K562 (cell line): ENCODE data around the gene SLC22A23. TPM values are rescaled to one million over a fixed set of nuclear protein-coding genes. Genes with fewer than 3 reads are reported as not detected.

ENCODE experiments used
- ATAC-seq: fragments of 200-7000 bp; cut with Tn5 transposase; 3 replicates; pipeline ENCODE4 v1.9.1; 2020; ENCODE audit warnings: moderate library complexity
- BruUV-seq: library from RNA; stranded (reverse); fragments of 400-500 nt; replicated peaks from 2 replicates; lab custom pipeline; 2021; lab: Mats Ljungman, UMichigan
- CTCF ChIA-PET: fragments of 300-600 bp; formaldehyde crosslinking; extraction: SDS; loops from one replicate; lab custom pipeline; 2021; ENCODE audit warnings: low intra/inter-chr PET ratio; lab: Yijun Ruan, JAX
- POLR2A ChIA-PET: fragments of 300-600, 350-650 bp; sonication (Branson Sonifier 250); formaldehyde crosslinking; extraction: SDS; loops from one replicate; lab custom pipeline; 2021; ENCODE audit warnings: antibody characterized with exemption, inconsistent platforms; lab: Yijun Ruan, JAX
- DNase-seq, 4 experiments: peaks; one replicate each; pipeline versions ENCODE4 v3.0.0 to v3.0.0-alpha.2; 2011 to 2018; ENCODE audit warnings: low spot score in 3 of 4, mixed read lengths in 3 of 4; ENCODE audit errors: extremely low read depth in 1 of 4
- FAIRE-seq: peaks from 2 replicates; lab custom pipeline; 2011; peaks lifted over from hg19 to GRCh38; lab: Jason Lieb, UNC
- H2AFZ ChIP-seq: 2 replicates; pipeline ENCODE4 v1.6.0; 2011; ENCODE audit warnings: low read depth, low read length, control low read depth, inconsistent platforms
- H3K27ac ChIP-seq: fragments of 200-600 bp; 3 replicates; pipeline ENCODE4 v1.8.0; 2011; ENCODE audit warnings: low read depth, mild to moderate bottlenecking, control low read depth, inconsistent platforms, low read length, moderate library complexity, mixed read lengths; ENCODE audit errors: extremely low read depth
- H3K27me3 ChIP-seq, 2 experiments: fragments of 300-600 bp in 1 of 2; 2 replicates in 1 of 2; 3 replicates in 1 of 2; pipeline versions ENCODE4 v1.6.0 to v1.8.0; 2011; ENCODE audit warnings: inconsistent platforms in 2 of 2, low read length in 2 of 2, mild to moderate bottlenecking in 1 of 2, mixed read lengths in 1 of 2, moderate library complexity in 1 of 2; ENCODE audit not compliant: control insufficient read depth in 2 of 2, insufficient read depth in 2 of 2
- H3K36me3 ChIP-seq: fragments of 300-600 bp; 3 replicates; pipeline ENCODE4 v1.8.0; 2011; ENCODE audit warnings: mild to moderate bottlenecking, low read length, inconsistent platforms; ENCODE audit not compliant: control insufficient read depth, insufficient read depth
- H3K4me1 ChIP-seq, 2 experiments: fragments of 200-600 bp in 1 of 2; replicated peaks in 1 of 2; 2 replicates in 1 of 2; 3 replicates in 1 of 2; pipeline versions ENCODE4 v1.5.1 to v1.8.0; 2011; ENCODE audit warnings: inconsistent platforms in 2 of 2, low read length in 2 of 2, mild to moderate bottlenecking in 1 of 2, mixed read lengths in 1 of 2, moderate library complexity in 1 of 2; ENCODE audit not compliant: control insufficient read depth in 2 of 2, insufficient read depth in 2 of 2
- H3K4me2 ChIP-seq: 2 replicates; pipeline ENCODE4 v1.6.1; 2011; ENCODE audit warnings: low read length, control low read depth, inconsistent platforms, mixed read lengths; ENCODE audit not compliant: insufficient read depth
- H3K4me3 ChIP-seq: fragments of 200-600 bp; sonication (generic), shearing (Covaris generic); 2 replicates; pipeline ENCODE4 v1.5.1; 2016; ENCODE audit warnings: control low read depth, inconsistent platforms
- H3K79me2 ChIP-seq: fragments of 200-600 bp; 3 replicates; pipeline ENCODE4 v1.8.0; 2011; ENCODE audit warnings: low read length, inconsistent platforms; ENCODE audit not compliant: control insufficient read depth, insufficient read depth
- H3K9ac ChIP-seq, 2 experiments: 2 replicates each; pipeline versions ENCODE4 v1.6.0 to v1.6.1; 2011; ENCODE audit warnings: low read depth in 2 of 2, low read length in 2 of 2, control low read depth in 1 of 2, inconsistent platforms in 1 of 2, mild to moderate bottlenecking in 1 of 2, mixed read lengths in 1 of 2; ENCODE audit not compliant: insufficient read depth in 1 of 2
- H3K9me1 ChIP-seq: one replicate; pipeline ENCODE4 v1.6.0; 2011; ENCODE audit warnings: inconsistent platforms, mild to moderate bottlenecking, low read length, moderate library complexity; ENCODE audit not compliant: control insufficient read depth, insufficient read depth
- H3K9me3 ChIP-seq: replicated peaks from 2 replicates; pipeline ENCODE4 v1.5.1; 2011; ENCODE audit warnings: low read depth, low read length, inconsistent platforms; ENCODE audit not compliant: control insufficient read depth, insufficient read depth
- H4K20me1 ChIP-seq: replicated peaks from 2 replicates; pipeline ENCODE4 v1.6.1; 2011; ENCODE audit warnings: low read length, inconsistent platforms, mixed read lengths; ENCODE audit not compliant: control insufficient read depth, insufficient read depth
- DMBX1 ChIP-seq: fragments of 250-450 bp; sonication (Bioruptor Pico); IDR thresholded peaks from 2 replicates; pipeline ENCODE4 v1.8.0; 2022; ENCODE audit warnings: inconsistent platforms, mild to moderate bottlenecking, moderate library complexity, borderline replicate concordance
- WGBS: fragments of 100-300 bp; shearing (Covaris generic); methylation state at CpG from one replicate; pipeline ENCODE4 v1.1.6; 2016; ENCODE audit warnings: low coverage, mixed read lengths; ENCODE audit not compliant: insufficient coverage; ENCODE audit errors: missing lambda C conversion rate; 5-methylcytosine and 5-hydroxymethylcytosine counted together
- in situ Hi-C: fragments of 300-500 bp; cut with MboI; formaldehyde crosslinking; loops from 4 replicates; pipeline ENCODE4 v1.15.0; 2018; ENCODE audit warnings: inconsistent platforms, mixed read lengths
- intact Hi-C: fragments of 100-400 bp; cut with micrococcal nuclease; formaldehyde crosslinking; loops from 2 replicates; pipeline ENCODE4 v1.14.2; 2022
- polyA plus RNA-seq, 8 experiments: library from polyadenylated mRNA; depleted of rRNA in 4 of 8; stranded (reverse) in 5 of 8; unstranded in 3 of 8; fragments of >200 nt; fragmentation: Nextera tagmentation in 2 of 8; fragmentation: Illumina TruSeq in 1 of 8; extraction: Ambion mirVana in 2 of 8; extraction: Trizol in 1 of 8; gene quantifications; 2 replicates each; pipeline versions ENCODE4 v1.2.1 to v1.2.3, GENCODE V29; 2011 to 2014; ENCODE audit warnings: inconsistent platforms in 1 of 8, missing spikeins in 1 of 8
- total RNA-seq, 7 experiments: library from RNA; depleted of rRNA in 6 of 7; stranded (reverse); fragments of >200 nt in 6 of 7; fragmentation: Illumina TruSeq in 2 of 7; extraction: Trizol in 2 of 7; gene quantifications; 2 replicates each; pipeline versions ENCODE4 v1.2.1 to v1.2.3, GENCODE V29; 2011 to 2021; ENCODE audit warnings: low replicate concordance in 1 of 7
- TF ChIP-seq, protein P1 (sequence below): sonication (generic); formaldehyde crosslinking; IDR thresholded peaks from 2 replicates; pipeline ENCODE4 v1.4.0; 2020; ENCODE audit warnings: mild to moderate bottlenecking, missing genetic modification reagents
- TF ChIP-seq, protein P2 (sequence below): fragments of 450-650 bp; IDR thresholded peaks from 2 replicates; pipeline ENCODE4 v1.6.1; 2014; ENCODE audit warnings: low read depth, mild to moderate bottlenecking, moderate library complexity, borderline replicate concordance

SLC22A23 gene
- total and polyA plus RNA-seq, 9 of the 15 experiments (the other 6 are each of a cell fraction or from before 2014, with no cell fraction given) = 0.30 to 8.7 (median 2.5) TPM

DNA sequence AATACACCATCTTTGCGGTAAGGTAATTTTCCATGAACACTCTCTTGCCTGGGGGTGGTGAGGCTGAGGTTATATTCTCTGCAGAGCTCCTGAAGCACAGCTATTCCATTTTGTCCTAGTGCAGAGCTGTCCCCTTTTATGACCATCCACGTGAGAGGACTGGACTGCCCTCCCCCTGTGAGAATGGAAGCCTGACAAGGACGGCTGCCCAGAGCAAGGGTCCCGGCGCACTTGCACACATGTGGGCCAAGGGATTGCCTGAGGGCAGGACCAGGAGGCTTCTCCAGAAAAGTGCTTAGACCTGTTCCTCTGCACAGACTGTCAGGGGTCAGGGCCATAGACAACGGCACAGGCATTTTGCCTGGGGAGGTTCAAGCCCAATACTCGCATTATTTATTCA lies 48.2 kb downstream of the SLC22A23 start:
- Histone ChIP-seq H3K9me3 (no peaks in the 10 kb centered on the region), H4K20me1 (no peaks in the 10 kb centered on the region), H3K27me3 (no peaks in the 10 kb centered on the region), H3K4me3 (no peak overlapping the region), H3K79me2 (no peaks in the 10 kb centered on the region; the same call in 2 of the 3 replicates), H3K9me1 (no peaks in the 10 kb centered on the region), H2AFZ (no peak overlapping the region; the same call in 1 of the 2 replicates), H3K4me1 (peaks cover 37 to 59% of the 10 kb centered on the region in 2 experiments), H3K4me2 (no peak overlapping the region; the same call in 1 of the 2 replicates), H3K36me3 (no peaks in the 10 kb centered on the region; the same call in 2 of the 3 replicates), H3K9ac (peak overlapping the region in 1 of 2 experiments; percentile 67; a peak in 2 of 4 replicates), H3K27ac (no peak overlapping the region)
- no TSS peak for BruUV-seq
- in situ Hi-C loops (no loop called here), intact Hi-C loops (loop anchor here (5.0 kb wide), 1 partner anchor 324 kb away; no protein-coding TSS in a partner anchor)
- ChIA-PET CTCF (no interaction called here), POLR2A (interaction anchor here (0.6 to 3.9 kb wide), 3 partner anchors 13 to 221 kb away, joined by 3 to 15 read pairs (median 3); no protein-coding TSS in a partner anchor)
- TF ChIP-seq, protein P1, sequence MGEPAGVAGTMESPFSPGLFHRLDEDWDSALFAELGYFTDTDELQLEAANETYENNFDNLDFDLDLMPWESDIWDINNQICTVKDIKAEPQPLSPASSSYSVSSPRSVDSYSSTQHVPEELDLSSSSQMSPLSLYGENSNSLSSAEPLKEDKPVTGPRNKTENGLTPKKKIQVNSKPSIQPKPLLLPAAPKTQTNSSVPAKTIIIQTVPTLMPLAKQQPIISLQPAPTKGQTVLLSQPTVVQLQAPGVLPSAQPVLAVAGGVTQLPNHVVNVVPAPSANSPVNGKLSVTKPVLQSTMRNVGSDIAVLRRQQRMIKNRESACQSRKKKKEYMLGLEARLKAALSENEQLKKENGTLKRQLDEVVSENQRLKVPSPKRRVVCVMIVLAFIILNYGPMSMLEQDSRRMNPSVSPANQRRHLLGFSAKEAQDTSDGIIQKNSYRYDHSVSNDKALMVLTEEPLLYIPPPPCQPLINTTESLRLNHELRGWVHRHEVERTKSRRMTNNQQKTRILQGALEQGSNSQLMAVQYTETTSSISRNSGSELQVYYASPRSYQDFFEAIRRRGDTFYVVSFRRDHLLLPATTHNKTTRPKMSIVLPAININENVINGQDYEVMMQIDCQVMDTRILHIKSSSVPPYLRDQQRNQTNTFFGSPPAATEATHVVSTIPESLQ (CRISPR knock-in tag) = no peak
- TF ChIP-seq DMBX1 (CRISPR knock-in tag) = 0 out of 2 replicates have a peak, but pooled peaks have one; percentile 13
- TF ChIP-seq, protein P2, sequence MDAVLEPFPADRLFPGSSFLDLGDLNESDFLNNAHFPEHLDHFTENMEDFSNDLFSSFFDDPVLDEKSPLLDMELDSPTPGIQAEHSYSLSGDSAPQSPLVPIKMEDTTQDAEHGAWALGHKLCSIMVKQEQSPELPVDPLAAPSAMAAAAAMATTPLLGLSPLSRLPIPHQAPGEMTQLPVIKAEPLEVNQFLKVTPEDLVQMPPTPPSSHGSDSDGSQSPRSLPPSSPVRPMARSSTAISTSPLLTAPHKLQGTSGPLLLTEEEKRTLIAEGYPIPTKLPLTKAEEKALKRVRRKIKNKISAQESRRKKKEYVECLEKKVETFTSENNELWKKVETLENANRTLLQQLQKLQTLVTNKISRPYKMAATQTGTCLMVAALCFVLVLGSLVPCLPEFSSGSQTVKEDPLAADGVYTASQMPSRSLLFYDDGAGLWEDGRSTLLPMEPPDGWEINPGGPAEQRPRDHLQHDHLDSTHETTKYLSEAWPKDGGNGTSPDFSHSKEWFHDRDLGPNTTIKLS = no peak
- no peak for DNase-seq
- no peak for ATAC-seq
- FAIRE-seq = no peak
- 71% methylated on average over 7 of the region's 7 CpGs for WGBS
